Loucy (cell line): ENCODE results near the gene SPATA21.

Source experiments
- H2AFZ ChIP-seq: fragments of 200-600 bp; sonication (generic); 2 replicates; pipeline ENCODE4 v1.6.0; 2016; ENCODE audit warnings: antibody characterized with exemption, mild to moderate bottlenecking, low read length, moderate library complexity
- H3F3A ChIP-seq: fragments of 200-600 bp; 2 replicates; pipeline ENCODE4 v1.6.0; 2016; ENCODE audit warnings: antibody characterized with exemption, low read depth, mild to moderate bottlenecking
- H3K27me3 ChIP-seq: fragments of 200-600 bp; sonication (generic); 2 replicates; pipeline ENCODE4 v1.6.1; 2014; ENCODE audit warnings: low read length, mild to moderate bottlenecking; ENCODE audit not compliant: insufficient read depth, poor library complexity, severe bottlenecking
- H3K36me3 ChIP-seq: fragments of 200-600 bp; sonication (generic); 2 replicates; pipeline ENCODE4 v1.6.1; 2016; ENCODE audit warnings: low read length; ENCODE audit not compliant: insufficient read depth
- H3K4me1 ChIP-seq: fragments of 200-600 bp; sonication (generic); 2 replicates; pipeline ENCODE4 v1.5.1; 2014; ENCODE audit warnings: low read length, mild to moderate bottlenecking; ENCODE audit not compliant: insufficient read depth, poor library complexity, severe bottlenecking
- H3K4me2 ChIP-seq: fragments of 200-600 bp; sonication (generic); 2 replicates; pipeline ENCODE4 v1.6.0; 2014; ENCODE audit warnings: antibody characterized with exemption, low read length, low read depth, mild to moderate bottlenecking; ENCODE audit not compliant: poor library complexity, severe bottlenecking
- H3K4me3 ChIP-seq: fragments of 200-600 bp; sonication (generic); 2 replicates; pipeline ENCODE4 v1.5.1; 2014; ENCODE audit warnings: low read length, mild to moderate bottlenecking, mixed read lengths; ENCODE audit not compliant: poor library complexity, severe bottlenecking
- H3K79me2 ChIP-seq: fragments of 200-600 bp; sonication (generic); 2 replicates; pipeline ENCODE4 v1.6.1; 2014; ENCODE audit warnings: low read length; ENCODE audit not compliant: insufficient read depth
- H3K9ac ChIP-seq: fragments of 200-600 bp; sonication (generic); 2 replicates; pipeline ENCODE4 v1.6.0; 2014; ENCODE audit warnings: mild to moderate bottlenecking, low read depth, low read length, moderate library complexity; ENCODE audit not compliant: poor library complexity, severe bottlenecking
- H3K9me2 ChIP-seq: fragments of 200-600 bp; sonication (generic); replicated peaks from 2 replicates; pipeline ENCODE4 v1.6.1; 2016; ENCODE audit warnings: low read depth, low read length, mixed read lengths
- H3K9me3 ChIP-seq: fragments of 200-600 bp; sonication (generic); 2 replicates; pipeline ENCODE4 v1.6.1; 2014; ENCODE audit warnings: mild to moderate bottlenecking, antibody characterized with exemption, low read length, low read depth; ENCODE audit not compliant: insufficient read depth
- H4K20me1 ChIP-seq: fragments of 200-600 bp; sonication (generic); 2 replicates; pipeline ENCODE4 v1.6.0; 2014; ENCODE audit warnings: antibody characterized with exemption, low read length, mild to moderate bottlenecking; ENCODE audit not compliant: insufficient read depth, poor library complexity, severe bottlenecking
- EZH2phosphoT487 ChIP-seq: fragments of 200-600 bp; IDR thresholded peaks from 2 replicates; pipeline ENCODE4 v1.6.1; 2018; ENCODE audit warnings: antibody characterized with exemption, mild to moderate bottlenecking, moderate library complexity, borderline replicate concordance
- TF ChIP-seq, protein P1 (sequence below): fragments of 200-600 bp; sonication (generic); conservative IDR thresholded peaks from 2 replicates; pipeline ENCODE4 v1.5.1; 2014; ENCODE audit warnings: mild to moderate bottlenecking, antibody characterized with exemption, low read length

SPATA21 gene

DNA sequence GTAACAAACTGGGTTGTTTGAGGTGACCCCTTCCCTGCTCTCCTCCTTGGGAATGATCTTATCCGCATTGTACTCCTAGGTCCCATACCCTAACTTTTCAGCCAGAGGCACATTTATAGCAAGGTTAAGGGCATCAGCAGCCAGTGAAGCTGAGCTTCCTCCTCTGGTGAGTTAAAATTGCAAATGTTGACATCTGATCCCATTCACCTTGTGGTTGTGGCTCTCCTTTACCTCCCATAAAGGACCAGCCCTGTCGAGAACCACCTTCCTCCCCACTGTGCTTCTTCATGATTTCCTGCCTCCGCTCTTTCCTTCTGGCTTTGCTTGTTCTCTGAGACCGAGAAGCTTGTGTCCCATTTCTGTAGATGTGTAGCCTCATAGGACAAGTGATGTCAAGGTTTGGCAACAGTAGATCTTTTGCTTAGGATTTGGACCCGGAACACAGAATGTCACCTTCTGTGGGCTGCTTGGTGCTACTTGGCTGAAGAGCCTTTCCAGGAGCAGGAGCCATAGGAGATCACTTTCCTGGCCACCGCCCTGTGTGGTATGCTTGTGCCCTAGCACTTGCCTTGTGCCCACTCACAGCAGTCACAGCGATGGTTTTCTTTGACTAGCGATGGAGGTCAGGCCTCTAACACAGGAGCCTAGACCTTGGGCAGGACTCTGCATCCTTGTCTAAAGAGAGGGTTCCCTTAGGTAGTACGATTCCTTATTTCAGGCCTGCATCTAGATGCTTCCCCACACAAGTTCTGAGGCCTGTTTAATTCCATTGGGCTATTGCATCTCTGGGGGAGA is 51.4 kb downstream of the SPATA21 start:
- Histone ChIP-seq H3K4me1 (no peaks in the 10 kb centered on the region), H4K20me1 (peaks cover 58% of the 10 kb centered on the region), H3K27me3 (no peaks in the 10 kb centered on the region), H2AFZ (no peak overlapping the region), H3K9me2 (no peaks in the 10 kb centered on the region), H3K9ac (no peak overlapping the region), H3K4me3 (no peak overlapping the region), H3K79me2 (peaks cover 95% of the 10 kb centered on the region), H3K9me3 (no peaks in the 10 kb centered on the region), H3F3A (no peaks in the 10 kb centered on the region), H3K4me2 (no peak overlapping the region), H3K36me3 (no peaks in the 10 kb centered on the region; the same call in 1 of the 2 replicates)
- TF ChIP-seq, protein P1, sequence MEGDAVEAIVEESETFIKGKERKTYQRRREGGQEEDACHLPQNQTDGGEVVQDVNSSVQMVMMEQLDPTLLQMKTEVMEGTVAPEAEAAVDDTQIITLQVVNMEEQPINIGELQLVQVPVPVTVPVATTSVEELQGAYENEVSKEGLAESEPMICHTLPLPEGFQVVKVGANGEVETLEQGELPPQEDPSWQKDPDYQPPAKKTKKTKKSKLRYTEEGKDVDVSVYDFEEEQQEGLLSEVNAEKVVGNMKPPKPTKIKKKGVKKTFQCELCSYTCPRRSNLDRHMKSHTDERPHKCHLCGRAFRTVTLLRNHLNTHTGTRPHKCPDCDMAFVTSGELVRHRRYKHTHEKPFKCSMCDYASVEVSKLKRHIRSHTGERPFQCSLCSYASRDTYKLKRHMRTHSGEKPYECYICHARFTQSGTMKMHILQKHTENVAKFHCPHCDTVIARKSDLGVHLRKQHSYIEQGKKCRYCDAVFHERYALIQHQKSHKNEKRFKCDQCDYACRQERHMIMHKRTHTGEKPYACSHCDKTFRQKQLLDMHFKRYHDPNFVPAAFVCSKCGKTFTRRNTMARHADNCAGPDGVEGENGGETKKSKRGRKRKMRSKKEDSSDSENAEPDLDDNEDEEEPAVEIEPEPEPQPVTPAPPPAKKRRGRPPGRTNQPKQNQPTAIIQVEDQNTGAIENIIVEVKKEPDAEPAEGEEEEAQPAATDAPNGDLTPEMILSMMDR, result no peak
- TF ChIP-seq EZH2phosphoT487, result no peak

DNA sequence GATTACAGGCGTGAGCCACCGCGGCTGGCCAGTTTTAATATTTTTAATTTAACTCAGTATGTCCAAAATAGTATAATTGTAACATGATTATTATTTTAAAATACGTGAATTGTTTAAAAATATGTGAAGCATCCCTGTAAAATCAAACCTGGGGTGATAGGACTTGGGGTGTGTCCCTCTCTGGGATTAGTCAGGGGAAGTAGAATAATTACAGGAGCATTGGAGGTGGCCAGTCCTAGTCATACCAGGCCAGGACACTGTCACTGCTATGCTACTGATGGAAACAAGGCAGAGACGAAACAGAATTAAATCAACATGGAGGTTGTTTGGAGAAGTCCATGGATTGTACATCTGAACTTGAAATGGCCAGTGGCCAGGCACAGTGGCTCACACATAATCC is 53.3 kb downstream of the SPATA21 start:
- no peaks in the 10 kb centered on the region for H3K27me3 ChIP-seq
- H4K20me1 ChIP-seq, result peaks cover 59% of the 10 kb centered on the region
- peaks cover 98% of the 10 kb centered on the region for H3K79me2 ChIP-seq
- no peak overlapping the region for H2AFZ ChIP-seq
- H3K9me3 ChIP-seq, result no peaks in the 10 kb centered on the region
- no peak for TF ChIP-seq EZH2phosphoT487
- TF ChIP-seq, protein P1, result no peak
- no peaks in the 10 kb centered on the region for H3K4me1 ChIP-seq
- no peaks in the 10 kb centered on the region; the same call in 1 of the 2 replicates for H3K36me3 ChIP-seq
- no peaks in the 10 kb centered on the region for H3K9me2 ChIP-seq
- H3K9ac ChIP-seq, result no peak overlapping the region
- no peak overlapping the region for H3K4me2 ChIP-seq
- no peaks in the 10 kb centered on the region for H3F3A ChIP-seq
- no peak overlapping the region for H3K4me3 ChIP-seq

DNA sequence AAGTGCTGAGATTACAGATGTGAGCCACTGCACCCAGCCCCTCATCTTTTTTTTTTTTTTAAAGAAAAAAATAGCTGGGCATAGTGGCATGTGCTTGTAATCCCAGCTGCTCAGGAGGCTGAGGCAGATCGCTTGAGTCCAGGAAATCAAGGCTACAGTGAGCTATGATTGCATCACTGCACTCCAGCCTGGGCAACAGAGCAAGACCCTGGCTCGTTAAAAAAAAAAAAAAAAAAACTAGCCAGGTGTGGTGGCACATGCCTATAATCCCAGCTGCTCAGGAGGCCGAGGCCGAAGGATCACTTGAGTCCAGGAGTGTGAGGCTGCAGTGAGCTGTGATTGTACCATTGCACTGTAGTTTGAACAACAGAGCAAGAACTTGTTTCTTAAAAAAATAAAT is 56.4 kb downstream of the SPATA21 start:
- TF ChIP-seq, protein P1, result no peak
- H3F3A ChIP-seq, result no peaks in the 10 kb centered on the region
- H3K9ac ChIP-seq, result no peak overlapping the region
- peaks cover 99% of the 10 kb centered on the region for H3K79me2 ChIP-seq
- H3K4me3 ChIP-seq, result no peak overlapping the region
- no peaks in the 10 kb centered on the region for H3K4me1 ChIP-seq
- H3K36me3 ChIP-seq, result no peaks in the 10 kb centered on the region; the same call in 1 of the 2 replicates
- no peaks in the 10 kb centered on the region for H3K9me3 ChIP-seq
- peaks cover 65% of the 10 kb centered on the region for H4K20me1 ChIP-seq
- no peak overlapping the region for H2AFZ ChIP-seq
- no peaks in the 10 kb centered on the region for H3K9me2 ChIP-seq
- no peak overlapping the region for H3K4me2 ChIP-seq
- no peaks in the 10 kb centered on the region for H3K27me3 ChIP-seq
